GM21737 (cell line): ENCODE measurements around the gene FKBP4.

ENCODE experiments used
- ATAC-seq: cut with Tn5 transposase; IDR thresholded peaks from one replicate; pipeline ENCODE4 v1.9.1; 2021; ENCODE audit warnings: mild to moderate bottlenecking, moderate library complexity; ENCODE audit not compliant: unreplicated experiment

Gene FKBP4

GRCh38 chr12:2776129-2776806 lies 18.5 kb upstream of the FKBP4 start:
- no peak for ATAC-seq

GRCh38 chr12:2779281-2779680 lies 15.5 kb upstream of the FKBP4 start:
- no peak for ATAC-seq

GRCh38 chr12:2783936-2784600 lies 10.7 kb upstream of the FKBP4 start:
- no peak for ATAC-seq

GRCh38 chr12:2785017-2785416 lies 9.8 kb upstream of the FKBP4 start:
- no peak for ATAC-seq

- ATAC-seq, result no peak
Observed at GRCh38 chr12:2791089-2791488, 3.7 kb upstream of the FKBP4 start.

GRCh38 chr12:2792671-2793500 lies 1.9 kb upstream of the FKBP4 start:
- no peak for ATAC-seq

- ATAC-seq, result no peak
Observed at GRCh38 chr12:2793561-2793960, 1.2 kb upstream of the FKBP4 start.

- ATAC-seq, result no peak
Observed at GRCh38 chr12:2794191-2794735, 507 bp upstream of the FKBP4 start.

- ATAC-seq, result peak; percentile 59
Observed at GRCh38 chr12:2795291-2796186, 769 bp downstream of the FKBP4 start.

- no peak for ATAC-seq
Observed at GRCh38 chr12:2796187-2796666, 1.5 kb downstream of the FKBP4 start.

GRCh38 chr12:2797721-2798418 lies 3.1 kb downstream of the FKBP4 start:
- ATAC-seq, result no peak

GRCh38 chr12:2800046-2800570 lies 5.3 kb downstream of the FKBP4 start:
- no peak for ATAC-seq

- ATAC-seq, result no peak
Observed at GRCh38 chr12:2801044-2801783, 6.4 kb downstream of the FKBP4 start.

- no peak for ATAC-seq
Observed at GRCh38 chr12:2803635-2804392, 9.0 kb downstream of the FKBP4 start.

GRCh38 chr12:2804393-2805142 lies 9.8 kb downstream of the FKBP4 start:
- ATAC-seq, result no peak

GRCh38 chr12:2805143-2805520 lies 10.4 kb downstream of the FKBP4 start:
- no peak for ATAC-seq

- ATAC-seq, result no peak
Observed at GRCh38 chr12:2806700-2807099, 11.9 kb downstream of the FKBP4 start.
